Mucosa of stomach (tissue), 1 donor: ENCODE measurements around the gene ENPP3.
"Not testable (repeated sequence)": the region's sequence is repeated elsewhere in the genome, so short reads cannot be mapped to it uniquely, and the experiment has no call there.

Experiments
- H3K27me3 ChIP-seq: one replicate; pipeline ENCODE4 v1.7.0; 2013; ENCODE audit warnings: mild to moderate bottlenecking, low read length; ENCODE audit not compliant: control insufficient read depth, insufficient read depth
- H3K36me3 ChIP-seq: one replicate; pipeline ENCODE4 v1.7.0; 2013; ENCODE audit warnings: low read length; ENCODE audit not compliant: control insufficient read depth, insufficient read depth
- H3K4me1 ChIP-seq: one replicate; pipeline ENCODE4 v1.7.0; 2013; ENCODE audit warnings: mild to moderate bottlenecking, low read length; ENCODE audit not compliant: control insufficient read depth, insufficient read depth
- H3K4me3 ChIP-seq: one replicate; pipeline ENCODE4 v1.7.0; 2013; ENCODE audit warnings: low read length
- H3K9ac ChIP-seq: one replicate; pipeline ENCODE4 v1.7.0; 2013; ENCODE audit warnings: mild to moderate bottlenecking, low read length, moderate library complexity
- H3K9me3 ChIP-seq: one replicate; pipeline ENCODE4 v1.7.0; 2013; ENCODE audit warnings: mild to moderate bottlenecking, low read length, moderate library complexity; ENCODE audit not compliant: control insufficient read depth
- donor health status: Pancreatic carcinoma.

The ENPP3 gene

DNA sequence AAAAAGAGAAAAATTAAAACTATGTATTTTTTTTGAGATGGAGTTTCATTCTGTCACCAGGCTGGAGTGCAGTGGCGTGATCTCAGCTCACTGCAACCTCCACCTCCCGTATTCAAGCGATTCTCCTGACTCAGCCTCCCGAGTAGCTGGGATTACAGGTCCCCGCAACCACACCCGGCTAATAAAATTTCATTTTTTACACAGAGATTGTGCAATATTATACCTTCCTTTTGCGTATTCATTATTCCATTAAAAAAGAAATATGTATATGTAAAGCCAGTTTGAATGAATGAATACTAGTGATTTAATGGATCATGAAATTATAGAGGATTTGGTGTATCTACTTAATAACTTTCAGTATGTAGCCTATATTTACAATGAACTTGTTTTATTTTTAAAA is 111.9 kb downstream of the ENPP3 start:
- H3K4me1 ChIP-seq, result no peaks in the 10 kb centered on the region
- no peak overlapping the region for H3K4me3 ChIP-seq
- no peak overlapping the region for H3K9ac ChIP-seq
- no peaks in the 10 kb centered on the region for H3K27me3 ChIP-seq
- no peaks in the 10 kb centered on the region for H3K9me3 ChIP-seq
- H3K36me3 ChIP-seq, result no peaks in the 10 kb centered on the region

DNA sequence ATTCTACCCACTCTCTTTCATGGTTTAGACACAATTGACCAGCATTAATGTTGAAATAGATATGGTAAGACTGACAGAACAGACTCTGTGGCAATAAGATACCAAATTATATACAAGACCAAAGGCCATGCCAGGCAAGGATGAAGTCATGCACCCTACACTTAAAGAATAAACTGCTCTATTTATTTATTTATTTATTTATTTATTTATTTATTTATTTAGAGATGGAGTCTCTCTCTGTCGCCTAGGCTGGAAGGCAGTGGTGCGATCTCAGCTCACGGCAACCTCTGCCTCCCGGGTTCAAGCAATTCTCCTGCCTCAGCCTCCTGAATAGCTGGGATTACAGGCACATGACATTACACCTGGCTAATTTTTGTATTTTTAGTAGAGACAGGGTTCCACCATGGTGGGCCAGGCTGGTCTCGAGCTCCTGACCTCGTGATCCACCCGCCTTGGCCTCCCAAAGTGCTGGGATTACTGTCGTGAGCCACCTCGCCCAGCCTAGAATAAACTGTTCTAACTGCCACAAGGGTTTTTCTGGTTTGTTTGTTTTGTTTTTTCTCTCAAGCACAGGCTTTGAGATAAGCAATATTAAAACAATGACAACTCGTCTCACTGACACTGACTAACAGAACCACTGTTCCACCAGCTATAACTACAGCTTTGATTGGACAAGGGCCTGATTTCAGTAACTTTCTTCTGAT is 114.1 kb downstream of the ENPP3 start:
- not testable (repeated sequence) for H3K9ac ChIP-seq, H3K27me3 ChIP-seq, H3K36me3 ChIP-seq, H3K9me3 ChIP-seq, H3K4me1 ChIP-seq, H3K4me3 ChIP-seq

DNA sequence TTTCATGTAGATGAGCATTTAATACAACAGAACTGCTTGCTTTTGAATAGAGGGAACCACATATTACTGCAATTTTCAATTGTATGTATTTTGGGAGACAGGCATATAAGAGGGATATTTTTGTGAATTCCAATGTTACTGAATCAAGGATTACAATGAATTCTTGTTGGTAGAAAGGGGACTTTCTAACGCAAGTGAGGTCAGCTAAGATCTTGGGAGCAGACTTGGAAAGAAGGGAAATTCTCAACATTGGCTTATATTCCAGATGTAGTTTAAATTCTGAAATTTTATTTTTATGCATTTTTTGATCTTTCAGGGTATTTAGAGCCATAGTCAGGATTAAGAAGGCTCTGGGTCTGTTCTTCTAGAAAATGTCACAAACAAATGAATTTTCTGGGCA is 117.0 kb downstream of the ENPP3 start:
- no peak overlapping the region for H3K9ac ChIP-seq
- H3K4me1 ChIP-seq, result no peaks in the 10 kb centered on the region
- H3K36me3 ChIP-seq, result no peaks in the 10 kb centered on the region
- no peak overlapping the region for H3K4me3 ChIP-seq
- H3K27me3 ChIP-seq, result no peaks in the 10 kb centered on the region
- H3K9me3 ChIP-seq, result no peaks in the 10 kb centered on the region

DNA sequence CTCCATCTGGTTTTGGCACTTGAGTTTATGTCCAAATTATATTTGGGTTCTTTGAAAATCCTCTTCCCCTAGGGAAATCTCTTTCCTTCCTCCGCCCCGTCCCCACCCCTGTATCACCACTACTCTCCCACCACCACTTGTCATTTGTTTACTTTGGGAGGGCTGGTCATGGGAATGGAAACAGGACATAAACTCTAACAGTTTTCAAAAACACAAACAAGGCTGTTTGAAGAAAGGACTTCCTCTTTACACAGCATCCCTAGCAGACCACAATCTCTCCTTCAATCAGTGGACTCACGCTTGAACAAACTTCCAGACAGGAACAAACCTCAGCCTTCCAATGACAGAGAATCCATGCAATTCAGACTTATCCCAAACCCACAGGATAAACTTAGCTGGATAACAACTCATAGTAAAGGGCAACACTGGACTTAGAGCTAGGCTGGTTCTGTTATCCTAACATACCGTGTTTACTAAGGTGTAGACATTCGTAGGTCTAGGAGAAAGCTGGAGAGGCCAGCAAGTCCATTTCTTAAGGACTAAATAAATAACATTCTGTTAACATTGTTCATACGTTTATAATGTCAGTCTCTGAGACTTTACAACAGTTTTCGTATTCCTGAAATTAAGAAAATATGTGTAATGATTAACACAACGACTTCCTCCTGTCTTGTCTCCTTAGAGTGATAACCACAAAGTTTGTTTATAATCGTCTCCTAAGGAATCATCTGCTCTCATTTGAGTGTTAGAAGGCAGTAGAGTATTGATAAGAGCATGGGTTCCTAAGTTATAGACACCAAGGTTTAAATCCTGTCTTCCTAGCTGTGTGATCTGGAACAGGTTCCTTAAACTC is 117.8 kb downstream of the ENPP3 start:
- Histone ChIP-seq H3K27me3 (no peaks in the 10 kb centered on the region), H3K4me1 (no peaks in the 10 kb centered on the region), H3K9me3 (no peaks in the 10 kb centered on the region), H3K36me3 (no peaks in the 10 kb centered on the region), H3K9ac (no peak overlapping the region), H3K4me3 (no peak overlapping the region)

- no peak overlapping the region for H3K9ac ChIP-seq
- no peaks in the 10 kb centered on the region for H3K36me3 ChIP-seq
- H3K27me3 ChIP-seq, result no peaks in the 10 kb centered on the region
- no peaks in the 10 kb centered on the region for H3K9me3 ChIP-seq
- no peaks in the 10 kb centered on the region for H3K4me1 ChIP-seq
- H3K4me3 ChIP-seq, result no peak overlapping the region
Measured at GRCh38 chr6:131755597-131755996, 118.5 kb downstream of the ENPP3 start.

DNA sequence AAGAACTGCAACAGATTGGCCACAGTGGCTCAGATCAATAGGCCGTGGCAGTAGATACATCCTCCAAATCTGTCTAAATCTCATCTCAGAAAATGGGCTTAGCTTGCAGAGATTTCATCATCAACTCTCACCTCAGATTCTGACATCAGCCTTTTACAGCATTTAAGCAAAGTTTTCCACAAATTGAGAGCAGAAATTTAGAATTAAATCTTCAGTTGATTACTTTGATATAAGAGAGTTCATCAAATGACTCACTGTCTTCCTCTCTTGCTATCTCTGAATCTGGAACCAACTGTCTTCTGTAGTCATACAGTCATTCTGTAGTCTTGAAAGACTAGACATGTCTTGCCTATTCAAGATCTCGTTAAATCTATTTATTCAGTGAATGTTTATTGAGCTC is 118.9 kb downstream of the ENPP3 start:
- Histone ChIP-seq H3K9me3 (no peaks in the 10 kb centered on the region), H3K27me3 (no peaks in the 10 kb centered on the region), H3K4me1 (no peaks in the 10 kb centered on the region), H3K4me3 (no peak overlapping the region), H3K36me3 (no peaks in the 10 kb centered on the region), H3K9ac (no peak overlapping the region)

GRCh38 chr6:131758920-131759319 is 121.8 kb downstream of the ENPP3 start:
- no peaks in the 10 kb centered on the region for H3K36me3 ChIP-seq
- no peak overlapping the region for H3K4me3 ChIP-seq
- H3K4me1 ChIP-seq, result no peaks in the 10 kb centered on the region
- no peak overlapping the region for H3K9ac ChIP-seq
- no peaks in the 10 kb centered on the region for H3K9me3 ChIP-seq
- no peaks in the 10 kb centered on the region for H3K27me3 ChIP-seq

DNA sequence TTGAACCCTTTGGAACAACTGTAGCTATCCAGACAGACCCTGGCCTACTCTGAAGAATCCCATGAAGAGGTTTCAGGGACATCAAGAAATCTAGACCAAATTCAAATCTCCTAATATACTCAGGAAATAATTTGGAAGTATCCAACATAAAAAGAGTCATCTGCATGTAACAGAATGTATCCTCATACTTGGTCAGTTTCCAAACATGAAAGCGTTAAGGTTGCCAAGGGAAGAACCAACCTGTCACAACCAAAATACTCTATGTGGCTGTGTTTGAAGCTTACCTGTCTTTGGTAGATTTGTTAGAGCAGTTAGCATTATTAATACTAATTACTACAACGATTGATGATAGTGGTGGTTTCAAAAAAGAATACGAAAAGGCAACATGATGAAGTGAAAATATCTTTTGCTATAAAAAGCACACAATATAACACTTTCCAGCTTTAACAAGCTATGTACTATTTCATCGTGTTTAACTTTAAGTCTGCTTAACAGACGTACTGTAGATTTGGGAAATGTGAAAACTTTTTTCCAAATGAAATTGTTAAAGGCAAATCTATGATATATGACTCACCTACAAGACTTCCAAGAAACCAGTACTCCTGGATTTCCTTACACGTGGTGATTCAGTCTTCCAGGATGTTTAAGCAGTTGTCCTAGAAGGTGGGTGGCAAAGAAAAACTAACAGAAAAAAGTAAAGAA is 124.1 kb downstream of the ENPP3 start:
- H3K36me3 ChIP-seq, result no peaks in the 10 kb centered on the region
- H3K9me3 ChIP-seq, result no peaks in the 10 kb centered on the region
- H3K4me3 ChIP-seq, result no peak overlapping the region
- no peaks in the 10 kb centered on the region for H3K27me3 ChIP-seq
- H3K9ac ChIP-seq, result no peak overlapping the region
- H3K4me1 ChIP-seq, result no peaks in the 10 kb centered on the region

- H3K4me1 ChIP-seq, result no peaks in the 10 kb centered on the region
Measured at GRCh38 chr6:131761762-131762067, 124.6 kb downstream of the ENPP3 start.

DNA sequence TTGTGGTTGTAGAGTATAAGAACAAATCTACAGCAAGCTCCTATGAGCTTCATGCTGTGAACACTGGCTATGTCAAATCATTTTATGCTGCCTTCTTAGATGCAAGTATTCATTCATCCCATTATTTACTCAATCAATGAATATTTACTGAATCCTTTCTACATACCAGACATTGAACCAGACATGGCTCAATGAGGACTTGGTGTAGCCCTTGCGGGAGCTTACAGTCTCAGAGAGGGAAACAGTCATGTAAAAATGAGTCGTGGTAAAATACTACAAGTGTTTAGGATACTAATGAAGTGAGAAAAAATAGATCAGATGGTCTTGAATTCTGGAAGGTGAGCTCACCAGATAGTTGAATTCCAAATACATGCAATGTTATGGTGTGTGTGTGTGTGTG is 125.9 kb downstream of the ENPP3 start:
- H3K27me3 ChIP-seq, result no peaks in the 10 kb centered on the region
- H3K36me3 ChIP-seq, result no peaks in the 10 kb centered on the region
- H3K4me3 ChIP-seq, result no peak overlapping the region
- H3K9me3 ChIP-seq, result no peaks in the 10 kb centered on the region
- no peaks in the 10 kb centered on the region for H3K4me1 ChIP-seq
- H3K9ac ChIP-seq, result no peak overlapping the region

More at GRCh38 chr6:131761762-131762067, 124.6 kb downstream of the ENPP3 start:
- no peaks in the 10 kb centered on the region for H3K27me3 ChIP-seq
- H3K36me3 ChIP-seq, result no peaks in the 10 kb centered on the region
- no peak overlapping the region for H3K9ac ChIP-seq
- H3K9me3 ChIP-seq, result no peaks in the 10 kb centered on the region
- H3K4me3 ChIP-seq, result no peak overlapping the region

DNA sequence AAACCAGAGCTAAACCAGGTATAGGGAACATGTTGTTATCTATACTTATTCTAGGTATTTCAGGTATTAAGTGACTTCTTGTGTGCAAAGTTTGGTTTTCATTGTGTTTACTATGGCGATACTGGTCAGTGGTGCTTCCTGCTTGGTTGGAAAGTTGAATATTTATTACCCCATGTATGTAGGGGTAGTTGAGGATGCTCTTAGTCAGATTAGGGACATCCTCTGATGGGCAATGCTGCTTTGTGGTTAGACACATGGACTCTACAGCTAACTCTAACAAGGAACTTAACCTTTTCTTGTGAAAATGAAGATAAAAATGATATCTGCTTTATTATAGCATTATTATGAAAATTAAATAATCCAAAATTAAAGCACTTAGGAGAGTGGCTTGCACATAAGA is 126.6 kb downstream of the ENPP3 start:
- Histone ChIP-seq H3K4me3 (no peak overlapping the region), H3K9me3 (no peaks in the 10 kb centered on the region), H3K9ac (no peak overlapping the region), H3K27me3 (no peaks in the 10 kb centered on the region), H3K36me3 (no peaks in the 10 kb centered on the region), H3K4me1 (no peaks in the 10 kb centered on the region)

GRCh38 chr6:131764350-131764749 is 127.2 kb downstream of the ENPP3 start:
- Histone ChIP-seq H3K36me3 (no peaks in the 10 kb centered on the region), H3K27me3 (no peaks in the 10 kb centered on the region), H3K4me3 (no peak overlapping the region), H3K9ac (no peak overlapping the region), H3K4me1 (no peaks in the 10 kb centered on the region), H3K9me3 (no peaks in the 10 kb centered on the region)
